ENCODE measurements around the gene SPINK6.

The SPINK6 gene

DNA sequence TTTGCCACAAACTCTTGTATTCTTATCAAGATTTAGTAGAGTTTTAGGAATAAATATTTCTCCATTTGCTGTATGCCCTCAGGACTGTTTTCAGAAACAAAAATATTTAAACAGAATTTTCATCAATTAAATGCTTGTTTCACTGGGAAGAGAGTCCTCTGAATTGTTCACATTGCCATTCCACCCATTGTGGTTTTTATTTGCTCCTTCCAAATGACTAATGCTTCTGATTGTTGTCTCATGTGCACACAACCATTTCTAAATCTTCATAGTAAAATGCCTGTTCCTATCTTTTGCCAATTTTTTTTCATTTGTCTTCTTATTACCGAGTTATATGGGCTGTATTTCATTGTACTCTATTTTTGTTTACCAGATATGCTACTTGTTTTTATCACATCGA, 46.1 kb downstream of the SPINK6 start:
- no peaks in the 10 kb centered on the region for H3K36me3 Mint-ChIP-seq (ENCODE audit: low read depth)
- H3K9me3 Mint-ChIP-seq, result no peaks in the 10 kb centered on the region
- no peak overlapping the region for H3K4me3 Mint-ChIP-seq
- no peaks in the 10 kb centered on the region for H3K4me1 Mint-ChIP-seq (ENCODE audit: low read depth)
- H3K27ac Mint-ChIP-seq, result no peak overlapping the region
- DNase-seq (ENCODE audit: low spot score), result no peak
- H3K27me3 Mint-ChIP-seq (ENCODE audit: low read depth), result no peaks in the 10 kb centered on the region

DNA sequence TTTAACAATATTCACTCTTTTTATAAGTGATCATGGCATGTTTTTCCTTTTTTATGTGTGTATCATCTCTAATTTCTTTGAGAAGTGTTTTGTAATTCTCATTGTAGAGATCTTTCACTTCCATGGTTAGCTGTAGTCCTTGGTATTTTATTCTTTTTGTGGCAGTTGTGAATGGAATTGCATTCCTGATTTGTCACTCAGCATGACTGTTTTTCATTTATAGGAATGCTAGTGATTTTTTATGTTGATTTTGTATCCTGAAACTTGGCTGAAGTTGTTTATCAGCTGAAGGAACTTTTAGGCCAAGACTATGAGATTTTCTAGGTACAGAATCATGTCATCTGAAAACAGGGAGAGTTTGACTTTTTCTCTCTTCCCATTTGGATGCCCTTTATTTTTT, 52.6 kb downstream of the SPINK6 start:
- no peaks in the 10 kb centered on the region for H3K4me1 Mint-ChIP-seq (ENCODE audit: low read depth)
- no peaks in the 10 kb centered on the region for H3K36me3 Mint-ChIP-seq (ENCODE audit: low read depth)
- H3K9me3 Mint-ChIP-seq, result peaks cover 11% of the 10 kb centered on the region
- DNase-seq (ENCODE audit: low spot score), result no peak
- no peak overlapping the region for H3K27ac Mint-ChIP-seq
- H3K27me3 Mint-ChIP-seq (ENCODE audit: low read depth), result no peaks in the 10 kb centered on the region
- no peak overlapping the region for H3K4me3 Mint-ChIP-seq

DNA sequence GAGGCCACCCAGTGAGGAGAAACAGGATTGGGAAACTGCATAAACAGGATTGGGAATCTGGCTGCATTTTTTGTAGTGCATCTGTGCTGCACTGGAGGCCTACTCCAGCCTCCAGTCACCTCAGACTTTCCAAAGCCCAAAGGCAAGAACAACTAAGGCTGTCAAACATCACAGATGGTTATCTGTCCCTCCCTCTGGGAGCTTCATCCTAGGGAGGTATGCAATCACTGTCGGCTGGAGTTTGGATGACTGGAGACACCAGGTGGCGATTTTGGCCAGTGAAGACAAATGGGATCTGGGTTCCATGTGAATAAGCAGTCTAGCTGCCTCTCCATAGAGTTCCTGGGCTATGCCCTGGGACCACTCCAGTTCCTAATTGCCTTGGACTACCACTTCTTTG, 56.4 kb downstream of the SPINK6 start:
- Mint-ChIP-seq H3K4me3 (no peak overlapping the region), H3K27ac (no peak overlapping the region), H3K27me3 (ENCODE audit: low read depth) (no peaks in the 10 kb centered on the region), H3K9me3 (peaks cover 11% of the 10 kb centered on the region), H3K36me3 (ENCODE audit: low read depth) (no peaks in the 10 kb centered on the region), H3K4me1 (ENCODE audit: low read depth) (no peaks in the 10 kb centered on the region)
- no peak for DNase-seq (ENCODE audit: low spot score)

DNA sequence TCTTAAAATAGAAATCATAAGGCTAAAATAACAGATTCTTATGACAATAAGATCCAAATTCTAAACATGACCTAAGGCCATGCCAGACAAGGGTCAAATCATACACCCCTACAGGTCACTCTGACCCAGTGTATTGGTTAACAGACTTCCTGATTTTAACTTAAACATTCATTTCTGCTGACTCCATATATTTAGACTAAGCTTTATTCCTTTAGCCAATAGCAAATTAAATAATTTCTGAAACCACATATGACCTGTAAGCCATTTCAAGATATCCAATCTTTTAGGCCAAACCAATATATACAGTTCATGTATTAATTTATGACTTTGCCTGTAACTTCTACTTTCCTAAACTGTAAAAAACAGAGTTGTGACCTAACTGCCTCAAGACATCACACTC, 58.4 kb downstream of the SPINK6 start:
- Mint-ChIP-seq H3K27ac (no peak overlapping the region), H3K36me3 (ENCODE audit: low read depth) (no peaks in the 10 kb centered on the region), H3K4me3 (no peak overlapping the region), H3K27me3 (ENCODE audit: low read depth) (no peaks in the 10 kb centered on the region), H3K9me3 (peaks cover 10% of the 10 kb centered on the region), H3K4me1 (ENCODE audit: low read depth) (no peaks in the 10 kb centered on the region)
- no peak for DNase-seq (ENCODE audit: low spot score)

Data from T-helper 2 cell treated with Interferon-gamma antibody and Interleukin-4, amounts not matched to agents 5 μg/mL and 100 μg/mL, for 36 hours (primary cell).